NCI-H1105 (cell line): ENCODE measurements around the gene IYD.

Source experiments
- DNase-seq: peaks from one replicate; lab custom pipeline; 2025; lab: John Stamatoyannopoulos, UW

The IYD gene

DNA sequence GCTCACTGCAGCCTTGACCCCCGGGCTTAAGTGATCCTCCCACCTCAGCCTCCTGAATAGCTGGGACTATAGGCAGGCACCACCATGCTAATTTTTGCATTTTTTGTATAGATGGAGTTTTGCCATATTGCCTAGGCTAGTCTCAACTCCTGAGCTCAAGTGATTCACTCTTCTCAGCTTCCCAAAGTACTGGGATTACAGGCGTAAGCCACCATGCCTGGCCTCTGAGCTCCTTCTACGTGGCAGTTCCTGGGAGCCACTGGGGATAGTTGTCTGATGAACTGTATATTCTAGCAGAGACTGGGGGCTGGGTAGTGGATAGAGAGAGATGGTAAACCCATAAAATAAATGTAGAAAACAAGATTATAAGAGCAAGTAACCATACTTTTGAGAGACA, 26.1 kb downstream of the IYD start:
- no peak for DNase-seq

DNA sequence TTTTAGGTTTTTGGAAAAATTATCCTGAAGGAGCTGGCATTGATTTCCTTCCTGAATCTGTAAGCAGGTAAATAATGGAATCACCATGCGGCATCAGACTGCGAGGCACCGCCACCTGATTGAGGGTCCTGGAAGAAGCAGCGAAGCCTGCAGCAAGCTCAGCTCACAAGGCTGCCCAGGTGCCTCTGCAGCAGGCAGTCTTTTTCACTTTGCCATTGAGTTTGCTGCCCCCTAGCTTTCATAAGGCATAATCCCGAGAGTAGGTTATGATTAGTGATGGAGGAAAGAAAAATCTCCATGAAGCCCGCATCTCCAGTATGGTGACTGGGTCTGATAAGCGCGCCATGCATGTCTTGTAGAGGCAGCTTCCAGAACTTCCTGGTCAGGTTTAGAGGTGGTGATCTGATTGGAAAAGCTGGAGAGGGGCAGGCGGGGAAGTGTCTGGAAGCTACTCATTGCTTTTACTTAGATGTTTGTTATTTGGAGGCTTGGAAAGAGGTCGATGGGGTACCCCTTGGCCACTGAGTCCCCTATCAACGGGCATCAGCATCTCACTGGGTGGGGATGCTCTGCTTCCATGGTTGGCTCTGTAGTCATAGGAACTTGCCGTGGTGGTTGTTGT, 26.7 kb downstream of the IYD start:
- peak; percentile 84 for DNase-seq

DNA sequence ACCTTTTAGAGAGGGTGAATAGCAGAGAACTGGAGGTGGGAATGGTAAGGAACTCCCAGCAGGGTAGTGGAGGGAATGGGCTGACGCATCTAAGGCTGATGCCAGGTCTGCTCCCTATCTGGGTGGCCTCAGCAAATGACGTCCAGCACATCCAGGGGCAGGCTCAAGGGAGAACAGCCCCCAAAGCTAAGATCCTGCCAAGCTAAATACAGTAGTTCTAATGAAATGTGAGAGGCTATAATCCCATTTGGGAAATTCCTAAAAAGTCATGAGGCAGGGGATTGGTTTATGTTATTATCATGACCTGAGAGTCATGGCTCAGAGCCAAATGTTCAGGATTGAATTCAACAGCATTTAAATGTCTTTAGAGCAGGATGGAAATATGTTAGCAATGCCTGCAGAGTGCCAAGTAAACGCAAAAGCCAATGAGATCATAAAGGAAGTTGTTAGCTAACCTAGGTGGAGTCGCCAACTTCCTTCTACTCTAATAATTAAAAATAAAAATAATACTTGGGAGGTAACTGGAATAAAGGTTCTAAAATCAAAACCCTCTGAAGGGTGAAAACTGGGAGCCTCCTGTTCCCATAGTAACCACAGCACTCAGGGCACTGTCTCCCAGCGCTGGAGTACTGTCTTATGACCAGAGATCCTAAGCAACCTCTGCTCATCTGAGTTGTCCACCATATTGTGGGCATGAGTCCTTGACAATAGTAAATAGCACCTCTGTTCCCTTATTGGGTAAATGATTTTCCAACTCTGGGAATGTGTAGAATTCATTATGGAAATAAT, 34.8 kb downstream of the IYD start:
- no peak for DNase-seq

DNA sequence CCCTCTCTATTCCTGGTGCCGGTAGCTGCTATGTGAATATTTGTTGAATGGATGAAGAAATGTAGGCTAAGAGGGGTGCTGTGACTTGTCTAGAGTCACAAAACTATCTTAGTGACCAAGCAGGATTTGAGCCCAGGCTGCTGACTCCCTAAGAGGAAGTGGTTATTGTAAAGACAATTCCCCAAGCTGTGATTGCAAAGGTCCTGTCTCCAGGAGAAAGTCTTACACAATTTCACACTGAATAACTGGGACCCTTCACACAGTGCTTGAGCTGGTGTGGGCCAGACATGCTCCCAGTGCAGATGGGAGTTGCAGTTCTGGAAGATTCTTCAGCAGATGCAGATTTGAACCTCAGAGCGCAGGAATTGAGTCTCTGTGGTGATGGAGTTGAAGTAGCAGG, 38.1 kb downstream of the IYD start:
- DNase-seq: no peak

DNA sequence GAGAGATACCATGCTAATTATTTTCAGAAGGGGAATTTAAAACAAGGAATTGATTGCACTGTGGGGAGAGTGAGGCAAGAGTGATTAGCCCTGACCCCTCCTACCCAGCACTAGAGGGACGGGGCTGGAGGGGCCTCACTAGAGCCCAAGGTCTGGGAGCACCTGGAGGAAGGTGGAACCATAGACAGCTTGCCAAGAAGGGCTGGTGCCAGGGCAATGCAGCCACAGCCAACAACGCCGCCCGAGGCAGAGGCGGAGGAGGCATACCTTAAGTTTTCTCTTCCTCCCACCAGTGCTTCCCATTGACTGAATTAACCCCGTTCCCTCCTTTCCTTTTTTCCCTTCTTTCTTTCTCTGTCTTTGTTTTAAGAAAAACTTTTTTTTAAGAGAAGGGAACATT, 40.0 kb downstream of the IYD start:
- no peak for DNase-seq

DNA sequence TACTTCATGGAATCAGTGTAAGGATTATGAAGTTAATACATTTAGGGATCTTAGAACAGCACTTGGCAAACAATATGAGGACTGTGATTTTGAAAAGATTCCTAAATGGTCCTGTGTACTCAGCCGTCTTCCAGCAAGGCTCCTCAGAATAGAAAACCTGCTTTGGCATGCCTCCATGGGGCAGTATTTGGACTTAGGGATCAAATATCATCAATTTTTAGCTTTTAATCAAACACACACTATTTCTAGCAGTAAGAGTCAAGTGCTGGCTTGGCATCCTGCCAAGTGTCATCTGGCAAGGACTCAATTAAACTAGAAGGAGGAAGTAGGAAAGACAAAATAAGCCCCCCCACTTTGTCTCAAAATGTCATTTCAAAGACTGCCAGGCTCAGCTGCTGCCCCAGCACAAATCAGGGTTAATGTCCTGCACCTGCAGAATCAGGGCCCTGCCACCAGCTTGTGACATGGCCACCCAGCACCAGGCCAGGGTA, 40.8 kb downstream of the IYD start:
- DNase-seq: peak; percentile 74

DNA sequence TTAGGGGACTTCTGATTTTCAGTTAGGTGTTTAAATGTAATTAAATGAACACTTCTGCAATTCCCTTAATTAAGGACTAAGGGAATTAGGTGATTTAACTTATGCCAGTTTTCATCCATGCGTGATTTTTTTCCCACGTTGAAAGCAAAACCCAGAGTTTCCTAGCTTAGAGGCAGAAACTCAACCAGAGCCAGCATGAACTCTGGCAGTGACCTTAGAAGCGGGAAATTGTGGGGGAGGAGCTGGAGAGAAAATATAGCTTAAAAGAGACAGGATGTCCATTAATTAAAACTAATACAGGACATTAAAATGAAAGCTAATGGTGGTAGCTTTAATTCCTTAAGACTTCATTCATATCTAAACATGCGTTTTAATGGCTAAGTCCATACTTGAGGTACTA, 41.6 kb downstream of the IYD start:
- no peak for DNase-seq

DNA sequence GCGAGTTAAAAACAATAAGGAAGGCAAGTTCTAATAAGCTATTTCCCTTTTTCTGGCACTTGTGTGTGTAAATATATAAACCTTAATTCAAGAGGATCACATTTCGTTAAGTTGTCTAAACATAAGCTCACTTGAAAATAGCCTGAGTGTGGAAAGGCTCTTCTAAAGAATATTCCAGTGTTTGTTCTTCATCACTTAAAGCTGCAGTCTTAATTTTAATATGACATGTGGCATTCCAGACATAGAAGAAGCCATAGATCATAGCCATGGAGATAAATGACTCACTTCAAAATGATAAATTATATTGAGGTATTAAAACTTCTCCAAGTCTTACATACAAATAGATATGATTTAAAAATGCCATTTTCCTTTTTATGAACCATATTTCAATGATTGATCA, 42.1 kb downstream of the IYD start:
- no peak for DNase-seq

DNA sequence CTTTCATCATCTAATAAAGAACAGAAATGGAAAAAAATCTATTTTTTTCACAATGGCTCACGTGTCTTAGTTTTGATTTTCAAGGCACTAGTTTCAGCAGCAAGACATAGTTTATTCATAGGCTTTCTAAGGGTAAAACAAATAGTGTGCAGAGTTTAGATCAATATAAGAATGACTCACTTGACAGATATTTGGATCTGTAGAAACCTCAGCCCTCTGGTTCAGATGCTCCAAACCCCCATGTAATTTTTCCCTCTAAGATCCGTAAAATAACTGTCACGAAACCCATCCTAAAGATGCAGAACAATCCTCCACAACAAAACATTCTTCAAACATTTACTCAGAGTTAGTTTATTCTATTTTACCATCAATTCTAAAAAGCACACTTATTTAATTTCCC, 43.4 kb downstream of the IYD start:
- no peak for DNase-seq

DNA sequence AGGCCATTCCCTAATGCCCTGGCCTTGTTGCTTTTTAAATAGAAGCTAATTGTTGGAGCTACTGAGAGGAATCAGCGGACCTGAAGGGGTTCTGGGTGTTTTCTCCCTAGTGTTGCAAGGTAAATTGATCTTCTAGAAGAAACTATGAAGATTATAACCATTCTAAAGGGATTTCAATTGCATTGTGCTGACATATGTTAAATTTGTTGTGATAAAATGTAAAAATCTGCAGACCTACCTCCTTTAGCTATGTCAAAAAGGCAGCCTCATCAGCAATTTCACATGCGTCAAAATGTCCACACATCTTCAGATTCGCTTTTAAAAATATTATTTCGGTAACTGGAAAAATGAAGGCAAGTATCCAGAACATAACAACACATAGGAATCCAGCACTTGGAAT, 44.4 kb downstream of the IYD start:
- DNase-seq: no peak

DNA sequence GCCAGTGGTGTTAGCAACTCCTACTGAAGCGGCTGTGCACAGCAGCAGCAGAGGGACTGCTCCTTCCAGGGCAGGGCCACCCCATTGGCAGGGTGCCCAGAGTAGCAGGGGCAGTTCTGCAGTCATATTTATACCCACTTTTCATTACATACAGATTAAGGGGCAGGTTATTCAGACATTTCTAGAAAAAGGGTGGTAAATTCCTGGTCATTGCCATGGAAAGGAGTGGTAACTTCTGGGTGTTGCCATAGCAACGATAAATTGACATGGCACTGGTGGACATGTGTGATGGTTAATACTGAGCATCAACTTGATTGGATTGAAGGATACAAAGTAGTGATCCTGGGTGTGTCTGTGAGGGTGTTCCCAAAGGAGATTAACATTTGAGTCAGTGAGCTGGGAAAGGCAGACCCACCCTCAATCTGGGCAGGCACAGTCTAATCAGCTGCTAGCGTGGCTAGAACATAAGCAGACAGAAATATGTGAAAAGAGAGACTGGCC, 45.0 kb downstream of the IYD start:
- no peak for DNase-seq

DNA sequence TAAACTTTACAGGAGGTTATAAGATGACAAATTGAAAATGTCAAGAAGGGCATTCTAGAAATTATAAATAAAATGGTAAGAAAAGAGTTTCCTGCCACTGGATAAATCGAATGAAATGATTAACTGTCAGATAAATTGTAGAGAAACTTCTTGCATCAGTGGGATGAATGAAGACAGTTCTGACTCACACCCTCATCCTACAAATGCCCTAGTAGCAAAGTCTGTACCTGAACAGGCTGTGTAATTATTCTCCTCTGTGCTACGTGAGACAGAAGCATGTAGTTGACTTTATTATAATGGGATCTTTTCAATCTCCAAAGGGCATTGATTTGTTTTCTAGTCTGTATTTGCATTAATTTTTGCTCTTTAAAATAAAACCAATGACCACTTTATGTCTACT, 47.3 kb downstream of the IYD start:
- DNase-seq: no peak

DNA sequence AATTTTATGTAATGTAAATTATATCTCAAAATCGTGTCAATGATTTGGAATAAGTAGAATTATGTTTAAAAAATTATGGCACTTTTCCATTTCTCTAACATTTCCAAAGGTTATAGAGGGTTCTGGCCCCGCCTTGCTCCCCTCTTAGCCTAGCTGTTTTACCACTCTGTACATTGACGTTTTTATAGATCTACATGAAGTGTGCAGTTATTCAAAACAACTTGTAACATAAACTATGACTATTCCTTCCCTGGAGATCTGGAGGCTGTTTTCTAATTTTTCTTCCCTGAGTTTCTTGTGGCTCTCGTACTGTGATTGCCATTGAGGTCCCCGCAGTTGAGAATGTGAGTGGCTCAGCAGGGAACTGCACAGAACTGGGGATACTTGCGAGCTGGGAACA, 48.4 kb downstream of the IYD start:
- no peak for DNase-seq

DNA sequence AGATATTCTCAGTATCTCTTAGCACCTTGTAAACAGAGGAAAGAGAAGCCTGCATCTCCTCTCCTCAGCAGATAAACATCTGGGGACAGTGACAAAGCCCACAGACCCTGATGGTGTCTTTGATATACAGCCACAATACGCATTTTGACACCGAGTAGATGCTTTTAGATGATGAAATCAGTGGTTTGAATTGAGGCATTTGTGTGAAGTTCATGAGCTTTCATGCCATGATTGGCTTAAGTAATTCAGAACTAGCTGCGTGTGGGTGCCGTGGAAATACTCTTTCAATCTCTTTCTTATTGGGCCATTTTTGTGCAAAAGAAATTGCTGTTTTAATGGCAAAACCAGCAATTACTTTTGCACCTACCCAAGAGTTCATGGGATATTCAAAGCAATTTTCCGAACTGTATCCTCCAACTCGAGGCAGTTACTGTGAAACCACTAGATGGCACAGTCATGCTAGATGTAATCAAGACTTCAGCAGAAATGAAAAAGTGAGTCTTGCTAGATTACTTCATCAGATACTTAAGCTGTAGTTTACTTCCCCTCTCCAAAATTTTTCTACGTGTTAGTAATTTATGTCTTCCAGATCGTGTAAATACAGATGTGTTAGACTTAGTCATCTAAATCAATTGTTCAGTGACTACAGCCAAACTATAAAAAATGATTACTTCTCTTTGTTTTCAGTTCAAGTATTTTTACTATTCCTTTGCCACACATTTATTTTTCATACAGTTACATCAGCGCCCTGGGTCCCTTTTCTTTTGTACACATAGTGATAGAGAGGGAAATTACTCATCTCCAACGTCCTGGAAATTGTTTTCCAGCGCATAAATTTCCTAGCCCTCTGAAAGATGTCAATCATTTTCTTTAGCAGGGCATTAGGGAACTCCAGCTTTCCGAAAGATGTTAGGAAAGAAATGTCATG, 49.4 kb downstream of the IYD start:
- DNase-seq: peak; percentile 72

DNA sequence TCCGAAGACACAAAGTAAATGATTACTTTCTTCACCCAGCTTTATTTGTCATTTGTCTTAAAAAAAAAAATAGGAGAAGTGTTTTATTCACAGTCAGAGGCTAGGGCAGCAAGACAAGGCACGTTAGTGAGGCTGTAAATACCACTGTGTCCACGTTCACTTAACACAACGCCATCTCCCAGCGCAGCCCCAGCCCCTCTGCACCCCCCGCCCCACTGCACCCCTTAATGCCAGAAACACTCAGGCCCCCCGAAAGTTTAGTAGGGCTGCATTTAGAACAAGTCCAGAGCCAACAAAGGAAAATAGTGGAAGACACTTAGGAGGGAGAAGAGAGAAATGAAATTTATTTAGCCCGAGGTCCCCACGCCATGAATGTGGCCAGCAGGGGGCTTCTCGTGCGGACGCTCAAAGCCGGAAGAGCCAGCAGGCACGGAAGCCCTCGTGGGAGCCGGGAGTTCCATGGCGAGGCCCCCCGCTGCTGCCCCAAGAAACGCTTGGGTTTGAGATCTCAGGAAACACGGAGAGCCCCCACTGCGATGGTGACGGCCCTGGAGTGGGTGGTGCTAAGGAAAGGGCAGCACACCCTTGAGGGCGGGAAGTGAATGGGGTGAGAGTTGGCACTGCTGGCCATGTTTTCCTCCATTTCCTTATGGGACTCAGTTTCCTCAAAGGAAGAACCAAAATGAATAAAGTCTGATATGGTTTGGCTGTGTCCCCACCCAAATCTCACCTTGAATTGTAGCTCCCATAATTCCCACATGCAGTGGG, 50.2 kb downstream of the IYD start:
- DNase-seq: no peak

DNA sequence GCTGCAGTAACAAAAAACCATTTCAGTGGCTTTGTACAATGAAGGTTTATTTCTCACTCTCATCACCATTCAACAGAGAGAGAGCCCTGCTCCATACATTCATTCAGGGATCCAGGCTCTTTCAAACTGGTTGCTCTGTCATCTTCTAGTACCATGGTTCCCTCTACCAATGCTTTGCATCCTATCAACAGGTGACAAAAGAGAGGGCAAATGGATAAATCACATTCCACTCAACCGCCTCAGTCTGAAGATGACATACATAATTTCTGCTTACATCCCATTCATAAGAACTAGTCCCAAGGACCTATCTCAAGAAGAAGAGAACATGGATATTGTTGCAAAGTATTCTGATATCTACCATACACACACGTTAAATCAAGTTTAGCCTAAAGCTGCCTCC, 51.6 kb downstream of the IYD start:
- no peak for DNase-seq

DNA sequence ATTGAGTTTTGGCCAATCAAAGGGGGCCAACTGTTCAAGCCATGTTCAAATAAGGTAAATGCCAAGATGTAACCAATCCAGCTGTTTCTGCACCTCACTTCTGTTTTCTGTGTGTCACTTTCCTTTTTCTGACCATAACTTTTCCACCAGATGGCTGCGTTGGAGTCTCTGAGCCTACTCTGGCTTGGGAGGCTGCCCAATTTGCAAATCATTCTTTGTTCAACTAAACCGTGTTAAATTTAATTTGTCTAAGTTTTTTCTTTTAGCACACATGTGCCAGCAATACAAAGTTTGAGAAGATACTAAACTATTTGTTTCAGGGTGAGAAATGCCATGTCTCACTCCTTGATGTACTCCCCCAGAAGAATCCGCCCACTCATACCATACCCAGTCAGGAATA, 52.1 kb downstream of the IYD start:
- DNase-seq: no peak

DNA sequence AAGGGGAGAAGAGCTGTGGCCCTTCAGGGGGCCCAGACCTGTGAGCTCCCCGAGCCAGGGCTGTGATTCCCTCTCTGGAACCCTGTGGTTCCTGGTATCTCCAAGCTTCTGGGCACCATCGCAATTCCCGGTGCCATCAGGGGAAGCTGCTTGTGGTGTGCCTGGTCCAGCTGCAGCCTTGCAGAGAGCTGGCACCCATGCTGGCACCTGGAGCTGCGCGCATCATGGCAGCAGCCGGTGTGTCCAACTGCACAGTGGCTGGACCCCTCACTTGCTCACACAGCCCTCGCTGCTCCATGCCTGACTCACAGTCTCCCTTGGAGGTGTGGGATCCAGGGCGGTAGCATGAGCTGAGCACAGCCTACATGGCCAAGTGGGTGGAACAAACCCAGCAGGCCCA, 56.7 kb downstream of the IYD start:
- DNase-seq: no peak

DNA sequence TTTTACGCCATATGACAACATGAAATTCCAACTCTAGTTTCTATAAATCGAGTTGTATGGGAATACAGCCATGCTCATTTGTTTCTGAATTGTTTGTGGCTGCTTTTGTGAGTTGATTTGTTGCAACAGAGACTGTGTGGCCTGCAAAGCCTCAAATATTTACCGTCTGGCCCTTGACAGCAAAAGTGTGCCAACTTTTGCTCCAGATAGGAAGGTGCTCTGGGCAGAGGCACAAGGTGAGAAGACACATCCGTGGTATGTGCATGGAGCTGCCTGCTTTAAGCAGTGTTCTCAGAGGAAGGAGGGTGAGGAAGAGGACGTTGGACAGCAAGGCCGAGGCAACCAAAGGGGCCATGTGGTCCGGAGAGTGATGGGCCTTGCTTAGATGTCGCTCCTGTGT, 57.4 kb downstream of the IYD start:
- DNase-seq: no peak

DNA sequence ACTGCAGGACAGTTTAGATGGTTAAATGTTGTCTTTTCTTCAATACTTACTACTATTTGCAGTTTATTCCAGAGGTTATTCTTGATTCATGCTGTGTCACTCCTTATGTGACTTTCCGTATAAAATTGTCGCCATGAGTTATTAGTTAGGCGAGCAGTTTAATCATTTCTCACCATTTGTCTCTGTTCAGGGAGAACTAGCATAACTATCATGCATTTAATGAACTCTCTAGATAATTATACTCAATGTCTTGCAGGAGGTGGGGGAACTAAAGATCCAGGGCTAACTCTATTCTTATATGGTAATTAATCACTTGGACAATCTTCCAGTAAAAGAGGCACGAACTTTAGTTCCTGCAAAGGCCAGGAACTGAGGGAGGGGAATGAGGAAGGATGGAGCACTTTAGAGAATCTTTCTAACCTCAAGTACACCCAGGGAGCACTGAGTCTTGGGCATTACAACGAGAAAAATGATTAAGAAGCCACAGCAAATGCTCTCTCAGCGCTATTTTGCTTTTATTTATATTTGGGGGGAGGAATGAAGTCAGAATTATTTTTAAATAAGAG, 58.3 kb downstream of the IYD start:
- DNase-seq: no peak

DNA sequence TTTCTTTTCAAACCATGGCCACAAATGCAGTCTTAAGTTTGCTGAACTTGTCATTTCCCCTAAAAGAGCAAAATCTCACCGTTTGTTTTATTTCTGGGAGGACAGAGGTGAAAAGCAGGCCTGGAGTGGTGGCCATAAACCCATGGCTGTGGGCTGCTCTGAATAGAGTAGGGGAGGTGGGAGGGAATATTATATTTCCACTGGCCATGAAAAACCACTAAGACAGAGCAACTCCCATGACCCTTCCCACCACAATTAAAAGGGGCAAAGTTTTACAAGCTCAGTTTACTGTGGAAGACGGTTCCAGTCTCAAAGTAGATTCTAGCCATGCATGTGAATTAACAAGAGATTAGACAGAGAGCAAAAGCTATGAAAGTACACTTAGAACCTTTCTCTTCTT, 59.0 kb downstream of the IYD start:
- no peak for DNase-seq
